ENCODE results near the gene RGS2.

GRCh38 chr1:192809307-192810252 lies 741 bp downstream of the RGS2 start:
- no peak for TF ChIP-seq CTCF (IDR thresholded peaks at IDR 0.05)
- no peak for TF ChIP-seq EZH2 (IDR thresholded peaks at IDR 0.05)
- peak; percentile 8 for TF ChIP-seq EZH2phosphoT487 (IDR thresholded peaks at IDR 0.05)
